Measurements from ENCODE around the gene HS6ST1.

Gene HS6ST1

DNA sequence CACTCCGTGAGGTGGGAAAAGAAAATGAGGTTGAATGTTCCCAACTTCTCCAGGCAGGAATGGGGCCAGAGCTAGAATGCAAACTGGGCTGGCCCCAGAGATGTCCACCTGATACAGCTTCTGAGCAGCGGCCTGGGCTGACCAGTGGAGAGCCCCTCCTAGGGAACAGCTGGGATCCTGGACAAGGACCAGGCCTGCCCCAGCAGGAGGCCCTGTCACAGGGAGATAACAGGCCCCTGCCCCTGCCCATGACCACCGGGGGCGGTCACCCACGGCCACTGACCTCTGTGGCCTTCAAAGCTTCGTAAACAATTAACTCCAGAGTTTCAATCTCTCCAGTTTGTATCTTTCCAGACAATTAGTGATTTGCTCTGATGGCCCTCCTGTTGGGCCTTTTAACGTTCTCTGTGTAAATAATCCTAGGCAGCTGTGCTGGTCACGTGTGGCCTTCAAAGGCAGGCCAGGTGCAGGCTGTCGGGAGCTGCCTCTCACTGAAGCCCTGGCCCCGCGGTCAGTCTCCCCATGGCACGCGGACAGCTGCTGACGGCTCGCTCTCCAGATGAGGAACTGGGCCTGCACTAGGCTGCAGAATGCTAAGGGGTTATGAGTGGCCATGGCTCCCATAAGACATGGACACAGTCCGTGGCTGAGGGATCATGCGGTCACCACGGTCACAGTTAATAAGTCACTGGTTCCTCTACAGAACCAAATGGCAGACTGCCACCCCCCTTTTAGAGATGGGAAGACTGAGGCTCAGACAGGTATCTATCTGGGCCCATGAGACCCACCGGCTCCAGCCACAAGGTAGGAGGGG lies 9.2 kb downstream of the HS6ST1 start:
- no peak for DNase-seq

DNA sequence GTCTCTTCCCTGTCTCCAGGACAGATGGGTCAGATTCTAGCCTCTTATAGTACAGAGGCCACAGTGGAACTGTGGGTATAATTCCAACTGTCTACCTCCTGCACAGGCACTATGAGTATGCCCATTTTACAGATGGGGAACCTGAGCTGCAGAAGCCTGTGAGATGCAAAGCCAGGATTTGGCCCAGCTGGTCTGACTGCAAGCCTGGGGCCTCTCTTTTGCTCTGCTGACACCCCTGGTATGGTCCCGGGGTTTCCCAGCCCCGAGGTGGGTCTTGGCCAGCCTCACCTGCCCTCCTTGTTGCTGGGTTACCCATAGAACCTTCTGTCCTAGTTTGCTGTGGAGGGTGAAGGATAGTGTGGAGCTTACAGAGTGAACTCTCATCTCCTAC lies 9.8 kb downstream of the HS6ST1 start:
- no peak for DNase-seq

DNA sequence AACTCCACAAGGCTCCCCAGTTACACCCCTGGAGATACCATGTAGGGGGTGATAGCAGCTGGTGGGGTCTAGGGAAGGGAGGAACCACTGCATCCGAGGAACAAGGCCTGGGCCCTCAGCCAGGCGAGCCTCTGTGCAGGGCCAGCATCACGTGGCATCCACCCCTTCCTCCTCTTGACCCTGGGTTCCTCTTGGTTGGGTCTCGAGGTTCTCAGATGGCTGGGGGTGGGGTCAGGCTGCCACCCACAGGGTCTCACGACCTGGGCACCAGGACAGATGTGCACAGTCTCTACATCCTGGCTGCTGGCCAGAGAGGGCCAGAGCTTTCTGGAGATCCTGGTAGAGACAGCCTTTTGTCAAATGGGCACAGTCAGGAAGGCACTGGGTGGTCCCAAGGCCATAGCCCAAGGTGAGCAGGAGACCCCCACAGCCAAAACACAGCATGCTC lies 10.4 kb downstream of the HS6ST1 start:
- no peak for DNase-seq

DNA sequence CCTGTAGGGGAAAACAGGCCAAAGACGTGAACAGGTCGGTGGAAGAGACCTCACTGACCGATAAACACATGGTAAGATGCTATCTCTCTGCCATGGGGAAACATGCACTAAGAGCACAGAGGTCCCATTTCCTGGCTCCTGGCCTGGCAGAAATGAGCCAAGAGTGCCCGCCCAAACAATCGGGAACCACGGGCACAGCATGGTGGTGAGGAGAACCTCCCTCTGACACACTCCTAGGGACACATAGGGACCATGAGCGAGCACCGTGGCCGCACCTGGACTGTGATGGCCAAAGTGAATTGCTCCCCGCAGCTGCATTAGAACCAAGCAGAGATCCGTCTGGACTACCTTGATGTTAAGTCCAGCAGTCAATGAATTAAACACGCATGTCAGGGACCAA lies 11.1 kb downstream of the HS6ST1 start:
- no peak for DNase-seq

DNA sequence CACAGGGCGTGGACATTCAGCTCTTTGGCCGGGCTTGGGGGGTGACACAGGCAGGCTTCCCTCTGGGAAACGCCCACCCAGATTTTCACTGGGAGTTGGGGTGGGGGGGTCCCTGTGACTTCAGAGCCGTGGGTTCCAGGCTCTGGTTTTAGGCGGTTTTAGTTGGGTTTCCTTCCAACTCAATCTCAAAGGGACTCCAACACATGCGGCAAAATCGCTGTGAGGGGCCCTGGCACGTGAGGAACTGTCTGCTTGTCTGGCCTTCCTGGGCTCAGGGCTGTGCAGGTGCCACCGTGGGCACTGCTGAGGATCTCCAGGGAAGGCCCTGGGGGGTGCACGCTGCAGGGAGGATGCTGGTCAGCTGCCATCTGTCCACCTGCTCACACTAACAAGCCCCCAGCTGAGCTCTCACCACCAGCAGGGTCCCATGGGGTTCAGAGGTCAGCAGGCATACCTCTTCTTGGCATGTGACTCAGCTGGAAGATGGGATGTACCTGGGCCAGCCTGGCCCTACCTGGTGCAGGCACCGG lies 11.7 kb downstream of the HS6ST1 start:
- DNase-seq: no peak

DNA sequence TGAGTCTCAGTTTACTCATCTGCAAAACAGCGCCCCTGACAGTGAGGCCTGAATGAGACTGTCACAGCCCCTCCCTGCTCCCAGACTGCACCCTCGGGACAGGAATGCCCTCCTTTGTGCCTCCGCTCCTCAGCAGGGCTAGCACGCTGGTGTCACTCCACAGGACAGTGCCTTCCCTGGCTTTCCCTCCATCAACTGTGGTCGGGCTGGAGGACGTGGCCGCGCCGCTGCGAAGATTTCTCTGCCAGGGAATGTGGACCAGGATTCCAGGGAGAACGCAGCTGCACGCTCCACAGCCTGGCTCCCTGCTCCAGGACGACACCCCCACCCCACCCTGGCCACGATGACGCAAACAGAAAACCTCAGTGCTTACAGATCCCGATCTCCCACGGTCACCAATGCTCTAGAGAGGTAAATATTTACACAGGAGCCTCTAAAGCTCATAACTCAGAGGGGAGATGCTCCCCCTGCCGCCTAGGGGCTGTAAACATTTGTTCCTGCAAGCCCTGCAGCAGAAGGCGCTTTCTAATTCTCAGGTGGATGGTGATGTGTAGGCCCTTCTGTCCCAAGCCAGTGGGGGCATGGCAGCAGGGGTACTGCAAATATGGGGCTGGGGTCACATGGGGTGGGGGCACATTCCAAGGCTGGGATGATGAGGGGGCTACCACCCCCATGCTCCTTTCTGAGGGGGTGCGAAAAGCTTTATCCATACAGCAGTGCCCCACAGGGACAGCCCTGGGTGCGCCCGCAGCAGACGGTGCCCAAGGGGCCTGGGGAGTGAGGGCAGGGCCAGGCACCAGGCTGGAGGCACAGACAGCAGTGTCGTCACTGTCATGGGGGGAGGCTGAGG lies 12.4 kb downstream of the HS6ST1 start:
- no peak for DNase-seq

DNA sequence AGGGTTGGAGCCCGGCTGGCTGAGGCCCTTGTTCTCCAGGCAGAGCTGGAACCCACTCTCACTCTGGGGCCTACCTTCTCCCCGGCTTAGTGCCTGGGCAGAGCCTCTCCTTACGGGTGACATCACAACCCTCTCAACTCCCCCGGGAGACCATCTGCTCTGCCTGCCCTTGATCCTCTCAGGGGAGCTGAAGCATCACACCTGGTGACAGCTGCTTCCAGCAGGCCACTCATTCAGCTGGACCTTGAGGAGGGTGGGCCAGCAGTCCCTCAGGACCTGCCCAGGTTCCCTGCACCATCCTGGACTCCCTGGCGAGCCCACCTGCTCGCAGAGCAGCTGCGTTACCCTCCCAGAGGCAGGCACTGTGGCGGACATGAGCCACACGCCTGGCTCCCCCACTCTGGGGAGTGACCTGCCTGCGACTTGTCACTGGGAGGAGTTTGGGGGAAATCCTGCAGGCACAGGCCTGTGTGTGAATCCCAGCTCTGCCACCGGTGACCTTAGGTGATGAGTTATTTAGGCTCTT lies 13.1 kb downstream of the HS6ST1 start:
- no peak for DNase-seq

DNA sequence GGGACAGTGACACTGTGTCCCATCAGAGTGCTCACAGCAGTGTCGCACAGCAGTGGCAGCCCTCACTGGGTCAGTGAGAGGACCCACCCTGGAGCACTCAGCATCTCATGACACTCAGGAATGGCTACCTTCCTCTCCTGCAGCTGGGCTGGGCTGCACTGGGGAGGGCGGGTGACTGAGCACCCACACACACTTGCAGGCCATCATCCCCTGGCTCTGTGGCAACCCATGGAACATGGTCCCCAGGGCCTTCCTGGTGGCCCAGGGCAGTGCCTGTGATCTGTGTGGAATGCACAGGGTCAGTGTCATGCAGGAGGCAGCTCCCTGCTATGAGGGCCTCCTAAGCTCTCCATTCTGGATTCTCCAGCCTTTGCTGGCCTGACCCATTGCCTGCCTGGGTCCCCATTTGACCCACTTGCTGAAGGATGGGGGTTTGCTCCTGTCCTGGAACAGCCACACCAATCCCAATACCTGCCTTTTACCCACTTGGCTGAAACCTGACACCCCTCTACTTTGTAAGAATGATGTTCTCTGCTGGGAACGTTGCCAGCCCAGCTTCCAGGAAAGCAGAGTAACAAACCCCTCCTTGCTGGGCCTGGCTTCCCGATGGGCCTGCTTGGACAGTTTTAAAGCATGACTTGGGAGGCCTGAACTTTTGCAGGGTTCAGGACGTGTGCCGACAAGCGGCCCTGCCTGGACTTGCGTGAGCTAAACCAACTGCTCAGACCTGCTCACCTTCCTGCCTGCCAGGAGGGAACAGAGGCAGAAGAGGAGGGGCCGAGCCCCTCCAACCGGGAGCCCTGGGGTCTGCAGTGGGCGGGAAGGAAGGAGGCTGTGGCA lies 13.7 kb downstream of the HS6ST1 start:
- no peak for DNase-seq

DNA sequence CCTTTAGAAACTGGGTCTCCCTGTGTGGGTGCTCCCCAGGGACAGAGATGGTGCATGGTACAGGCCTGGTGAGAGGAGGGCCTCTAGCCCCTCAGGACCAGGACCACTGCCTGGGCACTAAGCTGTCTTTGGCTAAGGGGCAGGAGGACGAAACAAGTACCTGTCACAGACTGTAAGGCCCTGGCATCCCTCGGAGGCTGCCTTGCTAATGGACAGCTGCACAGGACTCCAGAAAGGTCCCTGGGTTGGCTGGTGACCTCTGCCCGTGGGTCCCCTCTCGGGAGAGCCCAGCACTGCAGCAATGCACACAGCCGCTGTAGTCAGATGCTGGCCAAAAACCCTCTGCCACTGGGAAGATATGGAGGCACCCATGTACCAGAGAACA lies 14.3 kb downstream of the HS6ST1 start:
- no peak for DNase-seq

DNA sequence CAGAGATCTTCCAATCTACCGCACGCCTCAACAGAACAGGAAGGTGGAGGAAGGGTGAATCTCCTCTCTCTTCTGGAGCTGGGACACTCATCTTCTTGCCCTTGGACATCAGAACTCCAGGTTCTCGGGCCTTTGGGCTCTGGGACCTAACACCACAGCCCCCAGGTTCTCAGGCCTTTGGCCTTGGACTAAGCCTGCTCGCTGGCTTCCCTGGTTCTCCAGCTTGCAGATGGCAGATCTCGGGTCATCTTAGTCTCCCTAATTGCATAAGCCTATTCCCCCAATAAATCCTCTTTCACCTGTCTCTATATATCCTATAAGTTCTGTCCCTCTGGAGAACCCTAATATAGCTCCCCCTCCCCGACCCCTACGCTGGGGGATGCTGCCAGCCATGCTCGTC lies 14.8 kb downstream of the HS6ST1 start:
- no peak for DNase-seq

DNA sequence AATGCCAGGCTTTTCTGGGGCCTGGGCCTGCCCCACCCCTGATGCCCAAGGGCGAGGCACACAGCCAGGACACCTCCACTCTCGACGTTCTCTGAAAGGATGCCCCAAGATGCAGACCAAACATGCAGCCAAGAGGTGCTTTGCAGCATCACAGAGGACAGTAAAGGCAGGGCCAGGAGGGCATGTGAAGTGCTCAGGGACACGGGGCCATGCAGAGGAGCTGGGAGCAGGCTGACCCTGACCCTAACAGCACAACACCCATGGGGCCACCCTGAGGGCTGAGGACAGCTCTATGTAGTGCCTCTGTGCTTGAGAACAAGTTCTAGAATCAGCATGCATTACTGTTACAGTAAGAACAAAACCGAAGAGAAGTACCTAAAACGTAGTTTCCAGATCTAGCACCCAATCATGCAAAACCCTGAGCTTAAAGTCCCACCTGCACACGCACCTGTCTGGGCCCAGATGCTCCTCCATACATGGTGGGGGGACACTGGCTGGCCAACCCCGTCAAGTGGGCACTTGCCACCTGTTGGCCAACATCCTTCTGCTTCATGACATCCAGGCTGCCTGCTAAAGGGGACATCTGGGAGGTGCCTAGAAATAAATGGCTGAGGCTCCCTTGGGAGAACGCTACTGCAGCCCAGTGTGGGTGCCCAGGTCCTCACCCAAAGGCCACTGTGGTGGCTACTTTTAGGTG lies 15.4 kb downstream of the HS6ST1 start:
- no peak for DNase-seq

DNA sequence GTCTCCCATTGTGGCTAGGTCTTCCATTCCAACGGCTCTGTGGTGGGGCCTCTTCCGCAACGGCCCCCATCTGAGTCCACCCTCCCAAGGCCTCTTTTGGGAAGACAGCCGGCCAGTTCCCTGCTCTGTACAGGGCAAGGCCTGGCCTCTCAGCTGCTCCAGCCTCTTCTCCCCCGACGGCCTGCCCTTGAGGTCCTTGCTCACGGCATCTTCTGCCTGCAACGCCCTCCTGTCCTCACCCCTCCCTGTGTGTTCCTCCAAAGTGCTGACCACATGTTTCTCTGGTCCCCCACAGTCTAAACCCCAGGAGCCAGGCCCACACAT lies 16.0 kb downstream of the HS6ST1 start:
- no peak for DNase-seq

DNA sequence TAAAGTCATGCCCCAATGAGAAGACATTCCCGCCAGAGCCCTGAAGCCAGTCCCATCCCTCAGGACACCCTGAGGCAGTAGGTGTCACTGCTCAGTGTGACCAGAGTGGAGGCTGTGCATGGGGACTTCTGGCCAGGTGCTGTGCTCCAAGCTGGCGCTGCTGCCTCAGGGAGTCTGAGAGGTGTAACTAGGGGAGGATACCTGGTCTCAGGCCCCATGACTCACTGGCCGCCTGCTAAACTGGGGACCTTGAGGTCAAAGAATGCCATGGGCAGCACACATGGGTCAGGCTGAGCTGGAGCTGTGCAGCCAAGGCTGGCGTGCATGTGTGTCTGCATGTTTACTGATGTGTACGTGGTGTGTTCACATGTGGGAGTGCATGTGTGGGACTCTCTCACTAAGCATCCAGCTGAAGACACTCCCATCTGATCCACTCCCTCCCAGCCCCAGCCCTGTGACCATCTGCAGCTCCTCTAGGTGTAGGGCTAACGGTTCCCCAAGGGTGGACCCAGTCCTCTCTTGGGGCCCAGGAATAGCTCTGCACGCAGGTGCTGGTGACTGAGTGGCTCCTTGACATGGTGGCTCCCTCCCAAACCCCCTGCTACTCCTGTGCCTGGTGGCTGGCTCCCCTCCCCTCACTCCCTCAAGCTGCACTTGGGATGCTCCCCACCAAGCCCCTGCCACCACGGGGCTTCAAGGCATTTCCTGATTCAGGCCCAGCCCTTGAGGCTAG lies 16.5 kb downstream of the HS6ST1 start:
- DNase-seq: no peak

DNA sequence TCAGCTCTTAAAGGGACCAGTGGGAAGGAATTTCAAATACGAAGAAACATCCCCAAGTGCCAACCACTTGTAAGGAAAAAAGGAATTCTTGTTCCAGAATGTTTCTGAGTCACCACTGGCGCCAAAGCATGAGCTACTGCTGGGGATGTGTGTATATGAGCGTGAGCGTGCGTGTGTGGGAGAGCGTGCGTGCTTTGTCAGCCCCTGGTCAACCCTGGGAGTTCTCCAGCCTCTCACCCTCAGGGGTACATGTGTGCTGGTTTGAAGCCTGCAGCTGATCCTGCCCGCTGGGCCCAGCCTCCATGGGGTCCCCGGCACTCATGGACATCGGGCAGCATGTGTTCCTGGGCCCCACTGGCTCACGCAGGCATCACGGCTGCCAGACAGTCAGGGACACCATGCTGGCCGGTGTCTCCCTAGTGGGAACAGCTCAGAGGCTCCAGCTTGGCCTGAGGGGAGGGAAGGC lies 17.1 kb downstream of the HS6ST1 start:
- no peak for DNase-seq

DNA sequence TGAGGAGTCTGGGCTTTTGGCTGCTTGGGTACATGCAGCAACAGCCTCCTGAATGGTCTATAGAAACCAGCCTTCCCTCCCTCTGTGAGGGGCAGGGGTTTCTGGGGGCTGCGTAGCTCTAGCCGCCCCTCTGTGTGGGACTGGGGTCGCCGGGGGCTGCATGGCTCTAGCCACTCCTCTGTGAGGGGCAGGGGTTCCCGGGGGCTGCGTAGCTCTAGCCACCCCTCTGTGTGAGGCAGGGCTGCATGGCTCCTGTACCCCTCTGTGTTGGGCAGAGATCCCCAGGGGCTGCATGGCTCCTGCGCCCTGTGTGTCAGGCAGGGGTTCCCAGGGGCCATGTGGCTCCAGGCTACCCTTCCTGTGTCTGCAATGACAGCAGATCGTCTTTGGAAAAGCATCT lies 17.6 kb downstream of the HS6ST1 start:
- no peak for DNase-seq

DNA sequence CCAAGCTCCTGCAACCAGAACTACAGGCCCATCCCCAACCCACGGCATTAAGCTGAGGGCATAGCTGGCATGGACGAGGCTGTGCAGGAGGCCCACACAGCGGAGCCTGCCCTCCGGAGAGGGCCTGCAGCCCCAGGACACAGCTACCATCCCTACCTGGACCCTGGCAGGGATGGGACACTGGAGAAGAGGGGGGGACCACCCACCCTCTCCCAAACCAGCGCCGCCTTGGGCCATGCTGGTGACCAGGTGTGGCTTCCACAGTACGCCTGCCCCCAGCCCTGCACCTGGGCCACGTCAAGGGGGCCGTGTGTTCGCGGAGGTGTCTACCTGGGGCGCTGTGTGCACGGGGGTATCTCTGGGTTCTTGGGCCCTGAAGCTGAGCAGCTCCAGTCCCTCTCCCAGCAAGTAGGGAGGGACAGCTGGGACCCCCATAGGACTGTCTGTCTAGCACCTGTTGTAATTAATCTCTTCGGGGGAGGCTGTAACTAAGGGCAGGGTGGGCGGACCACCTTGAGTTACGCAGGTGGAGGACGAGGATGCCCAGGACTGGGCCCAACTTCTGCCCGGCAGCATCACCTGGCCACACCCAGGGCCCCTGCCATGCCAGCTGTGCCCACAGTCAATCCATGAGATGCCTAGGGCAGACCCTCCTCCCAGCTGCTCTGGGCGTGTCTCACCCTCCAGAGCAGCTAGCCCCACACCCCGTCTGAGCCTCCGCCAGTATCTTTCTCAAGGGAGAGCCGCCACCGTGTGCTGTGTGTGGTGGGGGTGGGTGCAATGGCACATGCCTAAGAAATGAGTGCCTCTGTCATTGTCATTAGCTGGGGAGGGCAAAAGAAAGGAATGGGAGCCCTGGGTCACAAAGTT lies 18.3 kb downstream of the HS6ST1 start:
- no peak for DNase-seq

DNA sequence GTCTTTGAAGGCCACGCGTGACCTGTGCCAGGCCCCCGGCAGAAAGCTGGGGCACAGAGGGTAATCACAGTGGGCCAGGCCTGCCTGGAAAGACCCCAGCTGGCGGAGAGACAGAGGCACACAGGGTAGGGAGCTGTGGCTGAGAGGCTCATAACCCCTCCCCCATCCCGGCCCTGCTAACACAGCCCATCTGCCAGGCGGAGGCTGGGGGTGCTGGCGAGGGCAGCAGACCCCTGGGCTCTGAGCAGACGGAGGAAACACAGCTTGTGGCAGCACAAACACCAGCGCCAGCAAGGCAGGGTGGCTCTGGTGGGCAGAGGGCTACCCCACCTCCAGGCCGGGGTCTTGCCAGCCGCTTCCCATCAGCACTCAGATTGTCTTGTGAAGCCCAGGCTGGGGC lies 19.0 kb downstream of the HS6ST1 start:
- no peak for DNase-seq

DNA sequence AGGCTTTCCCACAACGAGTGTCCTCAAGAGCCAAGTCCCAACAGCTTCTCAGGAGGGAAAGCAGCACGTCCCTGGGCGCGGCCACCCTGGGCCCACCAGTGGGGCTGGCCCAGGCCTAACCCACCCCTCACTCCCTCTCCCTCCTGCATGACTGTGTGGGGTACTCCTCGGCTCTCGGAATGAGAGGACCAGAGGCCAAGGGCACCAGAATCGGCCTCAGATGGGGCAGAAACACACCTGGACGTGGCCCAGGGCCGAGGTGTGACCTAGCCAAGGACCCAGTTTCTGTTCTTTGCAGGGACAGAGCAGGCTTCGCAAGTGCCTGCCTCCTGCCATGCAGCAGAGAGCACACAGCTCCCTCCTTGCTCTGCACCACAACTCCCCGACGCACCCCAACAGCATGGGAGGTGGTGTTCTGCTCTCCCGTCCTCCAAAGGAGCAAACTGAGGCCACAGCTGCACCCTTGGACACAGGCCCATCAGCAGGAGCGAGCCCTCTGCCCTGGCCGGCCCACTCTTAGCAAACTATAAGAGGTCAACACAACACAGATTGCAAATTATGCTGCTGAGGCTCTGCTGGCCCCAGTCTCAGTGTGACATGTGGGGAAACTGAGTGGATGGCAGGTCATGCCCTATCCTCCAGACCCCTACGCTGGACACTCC lies 19.7 kb downstream of the HS6ST1 start:
- no peak for DNase-seq

DNA sequence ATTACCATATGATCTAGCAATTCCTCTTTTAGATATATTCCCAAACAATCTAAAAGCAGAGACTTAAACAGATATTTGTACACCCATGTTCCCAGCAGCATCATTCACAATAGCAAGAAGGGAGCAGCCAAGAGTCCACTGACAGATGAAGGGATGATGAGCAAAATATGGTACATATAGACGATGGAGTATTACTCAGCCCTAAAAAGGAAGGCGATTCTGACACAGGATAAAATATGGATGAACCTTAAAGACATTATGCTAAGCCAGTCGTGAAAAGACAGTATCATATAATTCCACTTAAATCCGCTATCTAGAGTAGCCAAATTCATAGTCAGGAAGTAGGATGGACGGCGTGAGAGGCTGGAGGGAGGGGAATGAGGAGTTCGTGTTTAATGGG lies 20.4 kb downstream of the HS6ST1 start:
- no peak for DNase-seq
